GM12878 (cell line): ENCODE results near the gene ARHGDIA. TPM values are rescaled to one million over a fixed set of nuclear protein-coding genes. Genes with fewer than 3 reads are reported as not detected.

ENCODE experiments used
- ATAC-seq: fragments of 200-7000 bp; cut with Tn5 transposase; 3 replicates; pipeline ENCODE4 v1.9.1; 2020; ENCODE audit warnings: mild to moderate bottlenecking, moderate library complexity
- BruUV-seq: library from RNA; stranded (reverse); fragments of 400-500 nt; replicated peaks from 2 replicates; lab custom pipeline; 2021; lab: Mats Ljungman, UMichigan
- CTCF ChIA-PET: fragments of 300-600 bp; sonication (Branson Sonifier 250); formaldehyde crosslinking; extraction: SDS; loops from one replicate; lab custom pipeline; 2021; ENCODE audit warnings: inconsistent platforms; lab: Yijun Ruan, JAX
- POLR2A ChIA-PET: fragments of 350-600 bp; formaldehyde crosslinking; extraction: SDS; loops from one replicate; lab custom pipeline; 2021; ENCODE audit warnings: inconsistent platforms; lab: Charles Lee
- RAD21 ChIA-PET: fragments of 300-600 bp; sonication (Branson Sonifier 250); formaldehyde crosslinking; loops from one replicate; lab custom pipeline; 2023; ENCODE audit warnings: antibody characterized with exemption; ENCODE audit not compliant: unreplicated experiment; lab: Charles Lee
- SMC1A ChIA-PET: fragments of 300-600 bp; sonication (Branson Sonifier 250); formaldehyde crosslinking; loops from one replicate; lab custom pipeline; 2023; ENCODE audit not compliant: unreplicated experiment, uncharacterized antibody; lab: Charles Lee
- DNase-seq: peaks from one replicate; pipeline ENCODE4 v3.0.0-alpha.2; 2011; ENCODE audit warnings: low read depth, low spot score
- FAIRE-seq: peaks from 3 replicates; lab custom pipeline; 2011; peaks lifted over from hg19 to GRCh38; lab: Jason Lieb, UNC
- H2AFZ ChIP-seq: 2 replicates; pipeline ENCODE4 v1.6.0; 2011; ENCODE audit warnings: low read depth, low read length, control low read depth; ENCODE audit not compliant: control insufficient read depth
- H3K27ac ChIP-seq: 2 replicates; pipeline ENCODE4 v1.5.1; 2011; ENCODE audit warnings: control low read depth; ENCODE audit not compliant: control insufficient read depth, insufficient read depth
- H3K27me3 ChIP-seq, 2 experiments: replicated peaks in 1 of 2; 2 replicates each; pipeline versions ENCODE4 v1.6.0 to v1.6.1; 2011; ENCODE audit warnings: low read length in 1 of 2; ENCODE audit not compliant: control insufficient read depth in 2 of 2, insufficient read depth in 2 of 2
- H3K36me3 ChIP-seq, 2 experiments: 2 replicates each; pipeline ENCODE4 v1.5.1; 2011; ENCODE audit warnings: low read length in 1 of 2; ENCODE audit not compliant: control insufficient read depth in 2 of 2, insufficient read depth in 2 of 2
- H3K4me1 ChIP-seq: 2 replicates; pipeline ENCODE4 v1.6.1; 2011; ENCODE audit warnings: mild to moderate bottlenecking, low read length, moderate library complexity, mixed read lengths; ENCODE audit not compliant: control insufficient read depth, insufficient read depth
- H3K4me2 ChIP-seq: 2 replicates; pipeline ENCODE4 v1.6.0; 2011; ENCODE audit warnings: control low read depth; ENCODE audit not compliant: control insufficient read depth, insufficient read depth
- H3K4me3 ChIP-seq: fragments of 200-600 bp; sonication (generic); 2 replicates; pipeline ENCODE4 v1.5.1; 2016
- H3K79me2 ChIP-seq: 2 replicates; pipeline ENCODE4 v1.6.0; 2011; ENCODE audit warnings: low read length; ENCODE audit not compliant: control insufficient read depth, insufficient read depth
- H3K9ac ChIP-seq: 2 replicates; pipeline ENCODE4 v1.8.0; 2011; ENCODE audit warnings: low read length, control low read depth, mixed read lengths; ENCODE audit not compliant: control insufficient read depth, insufficient read depth
- H3K9me3 ChIP-seq: replicated peaks from 3 replicates; pipeline ENCODE4 v1.5.1; 2011; ENCODE audit warnings: mild to moderate bottlenecking, low read length; ENCODE audit not compliant: control insufficient read depth, insufficient read depth
- H4K20me1 ChIP-seq: 2 replicates; pipeline ENCODE4 v1.6.0; 2011; ENCODE audit not compliant: control insufficient read depth, insufficient read depth
- ATF2 ChIP-seq: IDR thresholded peaks from 2 replicates; pipeline ENCODE4 v1.6.1; 2012; ENCODE audit warnings: low read length, inconsistent platforms
- BMI1 ChIP-seq: fragments of 450-650 bp; IDR thresholded peaks from 2 replicates; pipeline ENCODE4 v1.6.1; 2016; ENCODE audit warnings: mild to moderate bottlenecking, moderate library complexity, borderline replicate concordance
- E2F4 ChIP-seq: IDR thresholded peaks from 2 replicates; pipeline ENCODE4 v1.6.1; 2012; ENCODE audit warnings: low read depth, low read length, improper control_type of control experiment
- EED ChIP-seq: sonication (generic); IDR thresholded peaks from 2 replicates; pipeline ENCODE4 v1.6.1; 2016; ENCODE audit warnings: antibody characterized with exemption, low read depth
- KAT2A ChIP-seq: conservative IDR thresholded peaks from 2 replicates; pipeline ENCODE4 v1.6.1; 2011; ENCODE audit warnings: low read depth, low read length; ENCODE audit not compliant: control insufficient read depth
- PRDM15 ChIP-seq: fragments of 450-650 bp; formaldehyde crosslinking; IDR thresholded peaks from 2 replicates; pipeline ENCODE4 v1.4.0; 2020; ENCODE audit warnings: mild to moderate bottlenecking, moderate library complexity
- RELA ChIP-seq: fragments of 450-650 bp; IDR thresholded peaks from 2 replicates; pipeline ENCODE4 v1.8.0; 2014; ENCODE audit warnings: borderline replicate concordance; ENCODE audit not compliant: partially characterized antibody
- REST ChIP-seq: IDR thresholded peaks from 2 replicates; pipeline ENCODE4 v1.6.1; 2012; ENCODE audit warnings: mild to moderate bottlenecking, low read depth, low read length
- SMC3 ChIP-seq: IDR thresholded peaks from 2 replicates; pipeline ENCODE4 v1.6.1; 2011; ENCODE audit warnings: low read length, improper control_type of control experiment, borderline replicate concordance
- SP1 ChIP-seq: IDR thresholded peaks from one replicate; pipeline ENCODE4 v1.6.1; 2011; ENCODE audit warnings: low read depth, low read length
- TAF1 ChIP-seq: IDR thresholded peaks from 2 replicates; pipeline ENCODE4 v1.6.1; 2011; ENCODE audit warnings: mild to moderate bottlenecking, low read depth, low read length, borderline replicate concordance
- USF1 ChIP-seq: IDR thresholded peaks from 2 replicates; pipeline ENCODE4 v1.6.1; 2011; ENCODE audit warnings: borderline replicate concordance, low read depth, mild to moderate bottlenecking, moderate library complexity, mixed read lengths, low read length; ENCODE audit not compliant: insufficient read depth; ENCODE audit errors: extremely low read length
- ZNF24 ChIP-seq: fragments of 450-650 bp; IDR thresholded peaks from 2 replicates; pipeline ENCODE4 v1.6.1; 2017; ENCODE audit warnings: antibody characterized with exemption, mild to moderate bottlenecking
- ZNF274 ChIP-seq: IDR thresholded peaks from one replicate; pipeline ENCODE4 v1.8.0; 2011; ENCODE audit not compliant: insufficient read length, insufficient read depth
- WGBS: methylation state at CpG from one replicate; pipeline ENCODE4 v1.1.6; 2016; ENCODE audit warnings: low lambda C conversion rate; ENCODE audit not compliant: insufficient replicate concordance, insufficient coverage; ENCODE audit errors: missing lambda C conversion rate; 5-methylcytosine and 5-hydroxymethylcytosine counted together
- in situ Hi-C: fragments of 300-500 bp; cut with MboI; formaldehyde crosslinking; loops from 9 replicates; pipeline ENCODE4 v1.14.3; 2018; ENCODE audit warnings: mixed read lengths
- intact Hi-C: fragments of 100-400 bp; cut with micrococcal nuclease; formaldehyde crosslinking; loops from one replicate; pipeline ENCODE4 v1.14.2; 2022; ENCODE audit not compliant: unreplicated experiment
- polyA plus RNA-seq, 11 experiments: library from polyadenylated mRNA; depleted of rRNA in 4 of 11; unstranded in 6 of 11; stranded (reverse) in 5 of 11; fragments of >200 nt; fragmentation: Nextera tagmentation in 4 of 11; fragmentation: Illumina TruSeq in 1 of 11; extraction: Ambion mirVana in 4 of 11; extraction: Trizol in 1 of 11; gene quantifications; 1 replicate in 1 of 11; 2 replicates in 10 of 11; pipeline versions ENCODE4 v1.2.1 to v1.2.3, GENCODE V29; 2011 to 2016; ENCODE audit warnings: inconsistent platforms in 2 of 11, missing spikeins in 2 of 11, low read depth in 1 of 11
- total RNA-seq, 4 experiments: library from RNA; depleted of rRNA in 3 of 4; stranded (reverse); fragments of >200 nt in 3 of 4; fragmentation: Illumina TruSeq in 1 of 4; extraction: Trizol in 1 of 4; gene quantifications; 2 replicates each; pipeline versions ENCODE4 v1.2.1 to v1.2.3, GENCODE V29; 2013 to 2021

The ARHGDIA gene
- total and polyA plus RNA-seq, 10 of the 15 experiments (the other 5 are each of a cell fraction or from before 2014, with no cell fraction given), result 17.9 to 552 (median 169) TPM

GRCh38 chr17:81905993-81906392 lies 34.9 kb upstream of the ARHGDIA start:
- no peak for DNase-seq
- no peak overlapping the region for H3K9ac ChIP-seq
- H3K4me1 ChIP-seq, result peaks cover 5% of the 10 kb centered on the region; the same call in 1 of the 2 replicates
- WGBS, result 100% methylated on average over 10 of the region's 10 CpGs
- TF ChIP-seq RELA, result no peak
- TF ChIP-seq SP1, result no peak
- TF ChIP-seq SMC3, result no peak
- no peak for TF ChIP-seq TAF1
- TF ChIP-seq ZNF24, result no peak
- TF ChIP-seq ZNF274, result no peak
- TF ChIP-seq EED, result no peak
- no peak for TF ChIP-seq REST
- TF ChIP-seq ATF2, result no peak
- TF ChIP-seq BMI1, result no peak
- no peak for TF ChIP-seq USF1
- no peak for TF ChIP-seq E2F4
- no peak for TF ChIP-seq KAT2A
- TF ChIP-seq PRDM15, result no peak
- TF ChIP-seq, all 136 proteins: peak for 0
- ChIA-PET POLR2A (interaction anchor here (0.6 kb wide), 1 partner anchor 18 kb away, joined by 3 read pairs; no protein-coding TSS in a partner anchor), SMC1A (no interaction called here), CTCF (interaction anchor here (0.5 kb wide), 1 partner anchor 51 kb away, joined by 4 read pairs; no protein-coding TSS in a partner anchor), RAD21 (no interaction called here)
- H3K27me3 ChIP-seq, result no peaks in the 10 kb centered on the region; a peak in 1 of 4 replicates
- intact Hi-C loops (no loop called here), in situ Hi-C loops (no loop called here)
- H3K4me2 ChIP-seq, result no peak overlapping the region
- ATAC-seq, result no peak
- no peak overlapping the region for H3K27ac ChIP-seq
- H4K20me1 ChIP-seq, result no peaks in the 10 kb centered on the region
- peaks cover 13% of the 10 kb centered on the region for H3K79me2 ChIP-seq
- H3K4me3 ChIP-seq, result no peak overlapping the region
- no peak overlapping the region for H2AFZ ChIP-seq
- no peak for FAIRE-seq
- H3K9me3 ChIP-seq, result no peaks in the 10 kb centered on the region
- BruUV-seq, result no TSS peak
- peaks cover 0 to 2% of the 10 kb centered on the region in 2 experiments; a peak in 3 of 4 replicates for H3K36me3 ChIP-seq
